A549 (cell line): ENCODE results near the gene HECTD2. TPM values are rescaled to one million over a fixed set of nuclear protein-coding genes. Genes with fewer than 3 reads are reported as not detected.
"Not testable (repeated sequence)": the region's sequence is repeated elsewhere in the genome, so short reads cannot be mapped to it uniquely, and the experiment has no call there.

Source experiments
- ATAC-seq, 2 experiments: fragments of 200-7000 bp in 1 of 2; fragments of >200 bp in 1 of 2; cut with Nextera tagmentation in 1 of 2; cut with Tn5 transposase in 1 of 2; 3 replicates each; pipeline versions ENCODE4 v1.8.0 to v1.9.1; 2018 to 2020; ENCODE audit warnings: mild to moderate bottlenecking in 1 of 2, moderate library complexity in 1 of 2
- CTCF ChIA-PET: fragments of 300-600 bp; sonication (Branson Sonifier 250); formaldehyde crosslinking; extraction: SDS; loops from one replicate; lab custom pipeline; 2021; ENCODE audit warnings: antibody characterized with exemption, inconsistent platforms; lab: Yijun Ruan, JAX
- POLR2A ChIA-PET: fragments of 350-600 bp; formaldehyde crosslinking; extraction: SDS; loops from one replicate; lab custom pipeline; 2021; ENCODE audit warnings: antibody characterized with exemption, inconsistent platforms; lab: Yijun Ruan, JAX
- DNase-seq, 2 experiments: peaks; one replicate each; pipeline versions ENCODE4 v3.0.0 to v3.0.0-alpha.2; 2011 to 2016; ENCODE audit warnings: low read depth in 1 of 2, low spot score in 1 of 2
- FAIRE-seq: peaks from 2 replicates; lab custom pipeline; 2011; peaks lifted over from hg19 to GRCh38; lab: Jason Lieb, UNC
- H3K27ac ChIP-seq, 2 experiments: fragments of >200 bp; sonication (Bioruptor Twin); formaldehyde crosslinking; 3 replicates each; pipeline ENCODE4 v1.5.1; 2016 to 2017
- H3K4me1 ChIP-seq: fragments of >200 bp; sonication (Bioruptor Twin); formaldehyde crosslinking; 3 replicates; pipeline ENCODE4 v1.6.1; 2016
- H3K4me2 ChIP-seq: fragments of >200 bp; sonication (Bioruptor Twin); formaldehyde crosslinking; 3 replicates; pipeline ENCODE4 v1.6.1; 2016
- H3K4me3 ChIP-seq: fragments of >200 bp; sonication (Bioruptor Twin); formaldehyde crosslinking; 3 replicates; pipeline ENCODE4 v1.5.1; 2016
- H3K9me3 ChIP-seq: fragments of >200 bp; sonication (Bioruptor Twin); formaldehyde crosslinking; 3 replicates; pipeline ENCODE4 v1.6.1; 2016
- CBX2 ChIP-seq: fragments of 200-600 bp; sonication (generic); IDR thresholded peaks from 2 replicates; pipeline ENCODE4 v1.6.1; 2016; ENCODE audit warnings: low read depth, mild to moderate bottlenecking, borderline replicate concordance
- CEBPB ChIP-seq, 2 experiments: fragments of >200 bp in 1 of 2; sonication (Bioruptor Twin) in 1 of 2; formaldehyde crosslinking in 1 of 2; IDR thresholded peaks; 2 replicates each; pipeline ENCODE4 v1.6.1; 2012 to 2016
- CHD4 ChIP-seq: fragments of 200-600 bp; sonication (generic); IDR thresholded peaks from 2 replicates; pipeline ENCODE4 v1.6.1; 2016; ENCODE audit warnings: antibody characterized with exemption, mild to moderate bottlenecking, borderline replicate concordance
- EHMT2 ChIP-seq: fragments of 200-600 bp; sonication (generic); IDR thresholded peaks from 2 replicates; pipeline ENCODE4 v1.6.1; 2016; ENCODE audit warnings: antibody characterized with exemption, low read depth, mild to moderate bottlenecking, moderate library complexity
- EP300 ChIP-seq, 2 experiments: fragments of >200 bp; sonication (Bioruptor Twin); formaldehyde crosslinking; IDR thresholded peaks; 2 replicates in 1 of 2; 3 replicates in 1 of 2; pipeline ENCODE4 v1.6.1; 2016 to 2017
- FOSL2 ChIP-seq, 2 experiments: fragments of 450-650 bp in 1 of 2; fragments of >200 bp in 1 of 2; sonication (Bioruptor Twin) in 1 of 2; formaldehyde crosslinking; IDR thresholded peaks; 2 replicates each; pipeline versions ENCODE4 v1.5.0 to v1.6.1; 2016 to 2020; ENCODE audit warnings: mild to moderate bottlenecking in 1 of 2, moderate library complexity in 1 of 2
- HDAC2 ChIP-seq: fragments of 200-600 bp; sonication (generic); IDR thresholded peaks from 2 replicates; pipeline ENCODE4 v1.6.1; 2016
- HEYL ChIP-seq: fragments of 250-450 bp; sonication (Bioruptor Pico); IDR thresholded peaks from 2 replicates; pipeline ENCODE4 v1.8.0; 2021; ENCODE audit warnings: mild to moderate bottlenecking, moderate library complexity
- HOXA7 ChIP-seq: fragments of 250-450 bp; sonication (Bioruptor Pico); IDR thresholded peaks from 2 replicates; pipeline ENCODE4 v1.5.0; 2020; ENCODE audit warnings: mild to moderate bottlenecking, moderate library complexity
- HOXB13 ChIP-seq: fragments of 250-450 bp; sonication (Bioruptor Pico); IDR thresholded peaks from 2 replicates; pipeline ENCODE4 v1.5.0; 2020; ENCODE audit warnings: low read depth, mild to moderate bottlenecking, moderate library complexity
- HOXB5 ChIP-seq: fragments of 250-450 bp; sonication (Bioruptor Pico); IDR thresholded peaks from 2 replicates; pipeline ENCODE4 v1.5.0; 2020; ENCODE audit warnings: mild to moderate bottlenecking, moderate library complexity
- JUN ChIP-seq, 2 experiments: fragments of >200 bp; sonication (Bioruptor Twin); formaldehyde crosslinking; IDR thresholded peaks; 2 replicates in 1 of 2; 3 replicates in 1 of 2; pipeline ENCODE4 v1.6.1; 2016 to 2017
- JUNB ChIP-seq: fragments of >200 bp; sonication (Bioruptor Twin); formaldehyde crosslinking; IDR thresholded peaks from 2 replicates; pipeline ENCODE4 v1.6.1; 2016
- KDM5A ChIP-seq: fragments of 200-600 bp; sonication (generic); IDR thresholded peaks from 2 replicates; pipeline ENCODE4 v1.6.1; 2016; ENCODE audit warnings: antibody characterized with exemption, mild to moderate bottlenecking
- MAFK ChIP-seq: fragments of 450-650 bp; IDR thresholded peaks from 2 replicates; pipeline ENCODE4 v1.6.1; 2014; ENCODE audit not compliant: partially characterized antibody
- MAZ ChIP-seq: fragments of 150-350 bp; IDR thresholded peaks from 2 replicates; pipeline ENCODE4 v1.6.1; 2014; ENCODE audit warnings: antibody characterized with exemption, low read depth, low read length, borderline replicate concordance
- NFE2L2 ChIP-seq: fragments of 150-350 bp; conservative IDR thresholded peaks from 2 replicates; pipeline ENCODE4 v1.6.1; 2014; ENCODE audit warnings: low read length
- NPAS2 ChIP-seq: fragments of 250-450 bp; sonication (Bioruptor Pico); IDR thresholded peaks from 2 replicates; pipeline ENCODE4 v1.8.0; 2022; ENCODE audit warnings: mild to moderate bottlenecking, moderate library complexity, borderline replicate concordance
- POLR2AphosphoS2 ChIP-seq: conservative IDR thresholded peaks from 2 replicates; pipeline ENCODE4 v1.6.1; 2012; ENCODE audit warnings: low read length, improper control_type of control experiment, inconsistent platforms
- RARB ChIP-seq: fragments of 250-450 bp; sonication (Bioruptor Pico); IDR thresholded peaks from 2 replicates; pipeline ENCODE4 v1.8.0; 2021; ENCODE audit warnings: mild to moderate bottlenecking, moderate library complexity
- SMC3 ChIP-seq: fragments of >200 bp; sonication (Bioruptor Twin); formaldehyde crosslinking; IDR thresholded peaks from 3 replicates; pipeline ENCODE4 v1.6.1; 2018; ENCODE audit warnings: inconsistent platforms
- TP53 ChIP-seq: fragments of 250-450 bp; sonication (Bioruptor Pico); IDR thresholded peaks from 2 replicates; pipeline ENCODE4 v1.5.0; 2021; ENCODE audit warnings: mild to moderate bottlenecking, moderate library complexity
- ZFP36 ChIP-seq: fragments of 450-650 bp; IDR thresholded peaks from 2 replicates; pipeline ENCODE4 v1.6.1; 2014; ENCODE audit warnings: borderline replicate concordance; ENCODE audit not compliant: partially characterized antibody
- ZNF302 ChIP-seq: fragments of 250-450 bp; sonication (Bioruptor Pico); IDR thresholded peaks from 2 replicates; pipeline ENCODE4 v1.9.0; 2021; ENCODE audit warnings: inconsistent platforms, mild to moderate bottlenecking, moderate library complexity
- WGBS: methylation state at CpG from one replicate; pipeline ENCODE4 v1.1.6; 2017; ENCODE audit errors: missing lambda C conversion rate; 5-methylcytosine and 5-hydroxymethylcytosine counted together
- polyA plus RNA-seq, 4 experiments: library from polyadenylated mRNA; depleted of rRNA in 3 of 4; stranded (reverse); fragments of >200 nt; fragmentation: RNase III in 1 of 4; extraction: RNeasy Plus Mini Kit Qiagen cat#74134 plus additional on column Dnase treatment in 1 of 4; gene quantifications; 2 replicates in 3 of 4; 3 replicates in 1 of 4; pipeline ENCODE4 v1.2.3, GENCODE V29; 2011 to 2017
- TF ChIP-seq, protein P1 (sequence below): fragments of 250-450 bp; sonication (Bioruptor Pico); IDR thresholded peaks from 2 replicates; pipeline ENCODE4 v1.5.0; 2020; ENCODE audit warnings: low read depth, mild to moderate bottlenecking, moderate library complexity
- TF ChIP-seq, protein P2 (sequence below): fragments of >200 bp; sonication (Bioruptor Twin); formaldehyde crosslinking; IDR thresholded peaks from 3 replicates; pipeline ENCODE4 v1.6.1; 2016
- TF ChIP-seq, protein P3 (sequence below): fragments of 150-350 bp; IDR thresholded peaks from 2 replicates; pipeline ENCODE4 v1.6.1; 2014; ENCODE audit warnings: low read depth, mild to moderate bottlenecking, low read length

Gene HECTD2
- polyA plus RNA-seq, 2 of the 4 experiments (the other 2 are of a cell fraction), result 4.1 to 13.9 TPM

DNA sequence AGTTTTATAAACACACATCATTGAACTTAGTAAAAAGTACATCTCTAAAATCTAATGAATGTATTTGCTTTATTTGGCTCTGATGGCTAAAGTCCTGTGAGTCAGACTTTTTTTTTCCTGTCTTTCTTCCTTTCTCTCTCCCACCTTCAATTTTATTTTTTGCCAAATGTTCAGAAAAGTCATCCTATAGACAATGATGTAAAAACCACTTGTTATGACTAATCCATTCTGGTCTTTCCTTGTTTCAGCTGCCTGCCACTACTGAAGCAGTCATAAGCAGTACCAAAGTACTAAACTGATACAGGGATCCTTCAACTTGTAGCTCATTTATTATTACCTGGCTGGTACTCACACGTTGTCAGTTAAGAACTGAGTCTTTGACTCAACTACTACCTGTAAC lies 23.9 kb downstream of the HECTD2 start:
- 75% methylated on average over 1 of the region's 1 CpG for WGBS
- CTCF ChIA-PET, result no interaction called here

DNA sequence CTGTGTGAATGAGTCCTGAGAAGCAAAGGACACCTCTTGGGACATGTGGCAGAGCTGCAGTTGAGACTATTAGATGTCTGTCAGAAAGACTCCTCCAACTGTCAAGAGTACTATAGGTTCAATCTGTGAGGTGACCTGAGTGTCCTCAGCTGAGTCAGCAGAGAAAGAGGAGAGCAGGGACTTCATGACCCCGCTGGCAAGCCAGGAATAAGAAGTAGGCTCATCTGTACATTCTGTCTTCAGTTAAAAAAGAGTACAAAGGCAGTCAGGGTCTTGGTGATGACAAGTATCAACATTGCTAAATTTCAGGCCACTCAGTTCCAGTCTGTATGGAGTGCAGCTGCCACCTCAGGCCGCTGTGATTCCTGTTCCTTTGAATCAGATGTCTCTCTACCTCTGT lies 25.1 kb downstream of the HECTD2 start:
- DNase-seq (no peak), ATAC-seq (no peak), FAIRE-seq (no peak)
- Histone ChIP-seq H3K4me2 (no peak overlapping the region), H3K4me3 (no peak overlapping the region), H3K9me3 (no peaks in the 10 kb centered on the region), H3K27ac (no peak overlapping the region), H3K4me1 (peaks cover 14% of the 10 kb centered on the region; the same call in 2 of the 3 replicates)
- ChIA-PET CTCF (interaction anchor here (1.2 kb wide), 1 partner anchor 200 kb away, joined by 3 read pairs; no protein-coding TSS in a partner anchor), POLR2A (no interaction called here)
- TF ChIP-seq HDAC2 (no peak), CEBPB (IDR thresholded peaks at IDR 0.05) (no peak), JUN (IDR thresholded peaks at IDR 0.05) (no peak), POLR2AphosphoS2 (no peak), ZFP36 (no peak), HOXA7 (CRISPR knock-in tag) (no peak), EHMT2 (no peak), HOXB13 (CRISPR knock-in tag) (no peak), EP300 (IDR thresholded peaks at IDR 0.05) (no peak), KDM5A (no peak), HOXB5 (CRISPR knock-in tag) (no peak), SMC3 (no peak), MAFK (no peak)
- TF ChIP-seq, protein P1, sequence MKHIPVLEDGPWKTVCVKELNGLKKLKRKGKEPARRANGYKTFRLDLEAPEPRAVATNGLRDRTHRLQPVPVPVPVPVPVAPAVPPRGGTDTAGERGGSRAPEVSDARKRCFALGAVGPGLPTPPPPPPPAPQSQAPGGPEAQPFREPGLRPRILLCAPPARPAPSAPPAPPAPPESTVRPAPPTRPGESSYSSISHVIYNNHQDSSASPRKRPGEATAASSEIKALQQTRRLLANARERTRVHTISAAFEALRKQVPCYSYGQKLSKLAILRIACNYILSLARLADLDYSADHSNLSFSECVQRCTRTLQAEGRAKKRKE (CRISPR knock-in tag), result no peak
- WGBS, result 87% methylated on average over 2 of the region's 2 CpGs

More for the DNA sequence above, 23.9 kb downstream of the HECTD2 start:
- Histone ChIP-seq H3K9me3 (no peaks in the 10 kb centered on the region), H3K4me3 (no peak overlapping the region), H3K27ac (no peak overlapping the region), H3K4me2 (peak overlapping the region; percentile 40), H3K4me1 (peaks cover 14% of the 10 kb centered on the region; the same call in 2 of the 3 replicates)
- DNase-seq, result no peak
- no peak for TF ChIP-seq JUNB
- no peak for TF ChIP-seq TP53 (CRISPR knock-in tag)
- no peak for TF ChIP-seq EP300 (IDR thresholded peaks at IDR 0.05)
- TF ChIP-seq KDM5A, result no peak
- POLR2A ChIA-PET, result no interaction called here
- no peak for ATAC-seq
- no peak for FAIRE-seq

DNA sequence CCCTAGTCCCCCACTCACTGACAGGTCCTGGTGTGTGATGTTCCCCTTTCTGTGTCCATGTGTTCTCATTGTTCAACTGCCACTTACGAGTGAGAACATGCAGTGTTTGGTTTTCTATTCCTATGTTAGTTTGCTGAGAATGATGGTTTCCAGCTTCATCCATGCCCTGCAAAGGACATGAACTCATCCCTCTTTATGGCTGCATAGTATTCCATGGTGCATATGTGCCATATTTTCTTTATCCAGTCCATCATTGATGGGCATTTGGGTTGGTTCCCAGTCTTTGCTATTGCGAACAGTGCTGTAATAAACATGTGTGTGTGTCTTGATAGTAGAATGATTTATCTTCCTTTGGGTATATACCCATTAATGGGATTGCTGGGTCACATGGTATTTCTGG lies 28.1 kb downstream of the HECTD2 start:
- H3K9me3 ChIP-seq, result not testable (repeated sequence)
- 91% methylated on average over 2 of the region's 2 CpGs for WGBS

DNA sequence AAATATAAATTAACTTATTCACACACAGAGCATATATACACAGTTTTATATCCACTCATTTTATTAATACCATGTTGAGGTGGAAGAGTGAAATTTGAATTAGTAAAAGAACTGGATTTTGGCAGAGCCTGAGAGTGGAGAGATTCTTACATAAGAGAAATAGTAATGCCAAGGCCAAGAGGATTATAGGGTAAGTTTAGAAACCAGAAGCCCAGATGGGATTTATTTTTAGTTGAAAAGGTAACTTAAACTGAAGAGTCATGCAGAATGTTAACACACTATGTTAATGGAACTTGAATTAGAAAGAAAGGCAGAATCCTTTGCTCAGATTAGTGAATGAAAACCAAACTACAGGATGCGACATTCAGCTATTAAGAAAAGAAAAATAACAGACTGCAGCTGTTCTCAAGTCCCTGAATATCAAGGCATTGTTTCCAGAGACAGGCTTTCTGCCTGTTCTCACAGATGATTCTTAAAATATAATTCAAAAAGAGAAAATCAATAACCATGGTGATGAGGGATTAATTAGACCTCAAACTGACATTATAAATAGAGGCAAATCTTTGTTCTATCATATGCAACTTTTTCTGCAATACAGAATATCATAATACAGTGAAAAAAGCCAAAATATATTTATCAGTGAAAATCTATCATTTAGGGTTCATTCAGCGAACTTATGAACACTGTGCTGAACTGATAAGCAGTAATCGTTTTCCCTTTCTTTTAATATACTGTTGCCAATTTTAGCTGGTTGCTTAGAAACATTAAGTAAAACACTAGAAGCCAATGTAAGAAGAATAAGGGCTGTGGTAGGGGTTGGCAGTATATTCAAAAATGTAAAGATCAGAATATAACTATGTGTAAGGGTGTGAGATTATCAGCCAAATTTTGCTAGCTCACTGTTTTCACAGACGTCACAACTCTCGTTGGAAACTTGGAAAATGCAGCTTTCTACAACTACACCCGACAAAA lies 34.4 kb downstream of the HECTD2 start:
- Histone ChIP-seq H3K4me1 (no peaks in the 10 kb centered on the region), H3K27ac (no peak overlapping the region), H3K4me2 (no peak overlapping the region), H3K4me3 (no peak overlapping the region), H3K9me3 (peaks cover 5% of the 10 kb centered on the region; the same call in 1 of the 3 replicates)
- POLR2A ChIA-PET, result no interaction called here
- CTCF ChIA-PET, result no interaction called here
- ATAC-seq (no peak), FAIRE-seq (no peak), DNase-seq (no peak)
- 85% methylated on average over 6 of the region's 6 CpGs for WGBS
- TF ChIP-seq, protein P2, sequence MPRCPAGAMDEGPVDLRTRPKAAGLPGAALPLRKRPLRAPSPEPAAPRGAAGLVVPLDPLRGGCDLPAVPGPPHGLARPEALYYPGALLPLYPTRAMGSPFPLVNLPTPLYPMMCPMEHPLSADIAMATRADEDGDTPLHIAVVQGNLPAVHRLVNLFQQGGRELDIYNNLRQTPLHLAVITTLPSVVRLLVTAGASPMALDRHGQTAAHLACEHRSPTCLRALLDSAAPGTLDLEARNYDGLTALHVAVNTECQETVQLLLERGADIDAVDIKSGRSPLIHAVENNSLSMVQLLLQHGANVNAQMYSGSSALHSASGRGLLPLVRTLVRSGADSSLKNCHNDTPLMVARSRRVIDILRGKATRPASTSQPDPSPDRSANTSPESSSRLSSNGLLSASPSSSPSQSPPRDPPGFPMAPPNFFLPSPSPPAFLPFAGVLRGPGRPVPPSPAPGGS, result no peak
- no peak for TF ChIP-seq RARB (CRISPR knock-in tag)
- TF ChIP-seq, protein P3, sequence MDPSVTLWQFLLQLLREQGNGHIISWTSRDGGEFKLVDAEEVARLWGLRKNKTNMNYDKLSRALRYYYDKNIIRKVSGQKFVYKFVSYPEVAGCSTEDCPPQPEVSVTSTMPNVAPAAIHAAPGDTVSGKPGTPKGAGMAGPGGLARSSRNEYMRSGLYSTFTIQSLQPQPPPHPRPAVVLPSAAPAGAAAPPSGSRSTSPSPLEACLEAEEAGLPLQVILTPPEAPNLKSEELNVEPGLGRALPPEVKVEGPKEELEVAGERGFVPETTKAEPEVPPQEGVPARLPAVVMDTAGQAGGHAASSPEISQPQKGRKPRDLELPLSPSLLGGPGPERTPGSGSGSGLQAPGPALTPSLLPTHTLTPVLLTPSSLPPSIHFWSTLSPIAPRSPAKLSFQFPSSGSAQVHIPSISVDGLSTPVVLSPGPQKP, result no peak
- no peak for TF ChIP-seq ZNF302 (CRISPR knock-in tag)
- no peak for TF ChIP-seq EHMT2
- TF ChIP-seq CHD4, result no peak
- TF ChIP-seq CBX2, result no peak
- no peak for TF ChIP-seq NFE2L2
- no peak for TF ChIP-seq NPAS2 (CRISPR knock-in tag)
- no peak for TF ChIP-seq HEYL (CRISPR knock-in tag)
- TF ChIP-seq MAZ, result no peak
- no peak for TF ChIP-seq FOSL2 (IDR thresholded peaks at IDR 0.05)
- no peak for TF ChIP-seq FOSL2 (CRISPR knock-in tag; IDR thresholded peaks at IDR 0.05)
- TF ChIP-seq HOXB13 (CRISPR knock-in tag), result no peak

More for the DNA sequence above, 28.1 kb downstream of the HECTD2 start:
- POLR2A ChIA-PET, H3K27ac ChIP-seq, H3K4me3 ChIP-seq, H3K4me2 ChIP-seq, CTCF ChIA-PET, FAIRE-seq, ATAC-seq, DNase-seq: not testable (repeated sequence)
- peaks cover 14% of the 10 kb centered on the region; the same call in 2 of the 3 replicates for H3K4me1 ChIP-seq
